ENCODE data around the gene KCP.

Gene KCP

DNA sequence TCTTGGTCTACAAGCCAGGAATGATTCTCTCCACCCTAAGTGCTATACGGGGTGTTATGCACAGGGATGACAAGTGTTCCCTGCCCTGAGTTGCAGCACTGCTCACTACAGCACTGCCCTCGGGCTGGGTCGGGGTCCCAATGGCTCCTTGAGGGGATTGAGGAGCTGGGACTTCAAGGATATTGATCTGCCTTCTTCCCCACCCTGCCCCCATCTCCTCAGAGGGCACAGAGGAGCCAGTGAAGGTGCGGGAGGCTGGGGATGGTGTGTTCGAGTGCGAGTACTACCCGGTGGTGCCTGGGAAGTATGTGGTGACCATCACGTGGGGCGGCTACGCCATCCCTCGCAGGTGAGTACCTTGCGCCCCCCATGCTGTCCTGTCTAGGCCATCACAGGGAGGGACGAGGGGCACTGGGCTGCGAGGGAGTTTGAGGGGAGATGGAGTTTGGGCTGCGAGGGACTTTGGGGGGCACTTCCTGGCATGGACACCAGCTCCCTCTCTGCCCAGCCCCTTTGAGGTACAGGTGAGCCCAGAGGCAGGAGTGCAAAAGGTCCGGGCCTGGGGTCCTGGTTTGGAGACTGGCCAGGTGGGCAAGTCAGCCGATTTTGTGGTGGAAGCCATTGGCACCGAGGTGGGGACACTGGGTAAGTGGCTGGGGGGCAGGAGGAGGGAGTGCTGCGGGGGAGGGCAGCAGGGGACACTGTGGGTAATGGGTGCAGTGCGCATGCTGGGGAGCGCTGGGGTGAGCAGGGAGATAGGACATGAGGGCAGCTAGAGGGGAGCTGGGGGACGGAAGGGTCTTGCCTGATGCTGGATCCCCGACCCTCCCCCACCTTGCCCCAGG, 70.0 kb downstream of the KCP start:
- no peak for TF ChIP-seq CTCF (conservative IDR thresholded peaks at IDR 0.05; ENCODE audit: low read depth)

GRCh38 chr7:128839751-128840177, 70.7 kb downstream of the KCP start:
- H3K27ac ChIP-seq, result no peak overlapping the region
- POLR2A ChIA-PET (ENCODE audit: low non-redundant PET), result no interaction called here
- DNase-seq (ENCODE audit: low spot score), result no peak
- TF ChIP-seq CTCF (conservative IDR thresholded peaks at IDR 0.05; ENCODE audit: low read depth), result no peak
- CTCF ChIA-PET, result no interaction called here

More for the DNA sequence above, 70.0 kb downstream of the KCP start:
- ChIA-PET POLR2A (ENCODE audit: low non-redundant PET) (no interaction called here), CTCF (interaction anchor here (1.0 kb wide), 1 partner anchor 43 kb away, joined by 4 read pairs; no protein-coding TSS in a partner anchor)
- no peak for DNase-seq (ENCODE audit: low spot score)
- H3K27ac ChIP-seq, result no peak overlapping the region

DNA sequence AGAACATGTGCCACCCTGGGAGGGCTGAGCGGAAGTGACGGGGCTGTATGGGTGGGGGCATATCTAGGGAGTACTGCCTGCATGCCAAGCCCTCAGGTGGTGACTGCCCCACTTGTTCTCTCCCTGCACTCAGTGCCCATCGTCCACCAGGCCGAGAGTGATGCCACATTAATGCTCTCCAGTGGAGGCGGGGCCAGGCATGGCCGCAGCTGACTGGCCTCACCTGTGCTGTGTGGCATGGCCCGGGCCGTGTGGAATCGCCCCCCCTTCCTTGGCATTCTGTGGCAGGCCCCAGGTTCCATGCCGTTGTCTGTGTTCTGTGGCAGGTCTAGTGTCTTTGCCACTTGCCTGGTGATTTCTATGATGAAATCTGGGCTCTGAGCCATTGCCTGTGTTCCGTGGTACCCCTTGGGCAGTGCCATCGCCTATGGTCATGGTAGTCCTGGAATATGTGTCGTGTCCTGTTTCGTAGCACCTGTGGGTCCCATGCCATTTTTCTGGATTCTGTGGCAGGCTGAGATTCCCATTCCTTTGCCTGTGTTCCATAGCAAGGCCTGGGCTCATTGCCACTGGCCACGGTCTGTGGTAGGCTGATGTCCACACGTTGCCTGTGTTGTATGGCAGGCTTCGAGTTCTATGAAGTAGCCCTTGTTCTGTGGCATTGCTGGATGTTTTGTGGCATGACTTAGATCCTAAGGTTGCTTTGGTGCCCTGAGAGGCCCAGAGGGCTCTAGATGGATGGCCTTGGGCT, 71.4 kb downstream of the KCP start:
- no peak overlapping the region for H3K27ac ChIP-seq
- DNase-seq (ENCODE audit: low spot score), result no peak
- ChIA-PET POLR2A (ENCODE audit: low non-redundant PET) (no interaction called here), CTCF (no interaction called here)
- no peak for TF ChIP-seq CTCF (conservative IDR thresholded peaks at IDR 0.05; ENCODE audit: low read depth)

GRCh38 chr7:128838109-128838779, 72.3 kb downstream of the KCP start:
- POLR2A ChIA-PET (ENCODE audit: low non-redundant PET), result no interaction called here
- CTCF ChIA-PET, result no interaction called here
- no peak overlapping the region for H3K27ac ChIP-seq
- no peak for DNase-seq (ENCODE audit: low spot score)
- no peak for TF ChIP-seq CTCF (conservative IDR thresholded peaks at IDR 0.05; ENCODE audit: low read depth)

- no peak for TF ChIP-seq CTCF (conservative IDR thresholded peaks at IDR 0.05; ENCODE audit: low read depth)
- H3K27ac ChIP-seq, result no peak overlapping the region
- no peak for DNase-seq (ENCODE audit: low spot score)
- ChIA-PET POLR2A (ENCODE audit: low non-redundant PET) (no interaction called here), CTCF (interaction anchor here (0.6 kb wide), 1 partner anchor 10 kb away, joined by 3 read pairs; no protein-coding TSS in a partner anchor)
Observed at GRCh38 chr7:128837521-128837921, 73.0 kb downstream of the KCP start.

DNA sequence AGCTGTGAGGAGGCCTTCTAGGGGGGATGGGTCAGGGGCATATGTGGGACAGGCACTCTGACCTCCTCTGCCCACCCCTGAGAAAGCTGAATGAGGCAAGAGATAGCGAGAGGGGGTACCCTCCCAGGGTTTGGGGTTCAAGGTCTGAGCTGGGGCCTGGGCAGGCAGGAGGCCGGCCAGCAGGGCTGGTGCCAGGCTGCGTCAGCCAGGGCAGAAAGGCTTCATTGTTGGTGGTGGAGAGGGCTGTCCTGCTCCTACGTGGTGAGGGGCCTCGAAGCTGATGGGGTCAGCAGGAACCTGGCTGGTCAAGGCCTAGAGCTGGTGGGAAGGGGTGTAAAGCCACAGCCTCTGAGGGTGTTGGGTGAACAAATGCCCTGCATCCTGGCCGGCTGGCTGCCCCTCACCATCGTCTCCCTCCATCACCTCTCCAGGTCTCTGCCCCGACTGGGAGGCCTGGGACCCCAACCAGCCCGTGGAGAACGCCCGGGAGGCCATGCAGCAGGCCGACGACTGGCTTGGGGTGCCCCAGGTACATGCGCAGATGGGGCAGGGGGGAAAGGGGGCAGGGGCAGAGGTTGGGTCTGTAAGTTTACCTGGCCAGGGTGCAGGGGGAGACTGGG, 73.7 kb downstream of the KCP start:
- DNase-seq (ENCODE audit: low spot score), result no peak
- TF ChIP-seq CTCF (conservative IDR thresholded peaks at IDR 0.05; ENCODE audit: low read depth), result no peak
- CTCF ChIA-PET, result interaction anchor here (0.6 kb wide), 1 partner anchor 9 kb away, joined by 3 read pairs; no protein-coding TSS in a partner anchor
- no peak overlapping the region for H3K27ac ChIP-seq
- POLR2A ChIA-PET (ENCODE audit: low non-redundant PET), result no interaction called here
